CD4-positive, alpha-beta T cell (primary cell): ENCODE data around the gene MAP9. TPM values are rescaled to one million over a fixed set of nuclear protein-coding genes. Genes with fewer than 3 reads are reported as not detected.

Source experiments
- ATAC-seq: fragments of 200-7000 bp; cut with Tn5 transposase; one replicate; pipeline ENCODE4 v1.10.0; 2022; ENCODE audit warnings: mild to moderate bottlenecking; ENCODE audit not compliant: poor library complexity
- CTCF ChIA-PET: fragments of 350-600 bp; sonication (Branson Sonifier 250); formaldehyde crosslinking; loops from one replicate; lab custom pipeline; 2021; ENCODE audit warnings: antibody characterized with exemption, inconsistent platforms; lab: Charles Lee
- POLR2A ChIA-PET: fragments of 350-600 bp; sonication (Branson Sonifier 250); formaldehyde crosslinking; loops from one replicate; lab custom pipeline; 2021; ENCODE audit warnings: antibody characterized with exemption, inconsistent platforms; lab: Charles Lee
- DNase-seq, 14 experiments: peaks; one replicate each; pipeline ENCODE4 v3.0.0-alpha.2; 2013 to 2020; ENCODE audit warnings: mixed read lengths in 2 of 14
- H3K27ac ChIP-seq, 2 donors: one replicate each; pipeline versions ENCODE4 v1.5.1 to v1.7.0; 2013; ENCODE audit warnings: low read length in 2 of 2, low read depth in 1 of 2, mild to moderate bottlenecking in 1 of 2
- H3K27me3 ChIP-seq, 2 experiments: 1 replicate in 1 of 2; 2 replicates in 1 of 2; pipeline versions ENCODE4 v1.6.1 to v1.7.0; 2013; ENCODE audit warnings: low read length in 2 of 2, control low read depth in 1 of 2, mild to moderate bottlenecking in 1 of 2, moderate library complexity in 1 of 2; ENCODE audit not compliant: insufficient read depth in 2 of 2, control insufficient read depth in 1 of 2
- H3K36me3 ChIP-seq: one replicate; pipeline ENCODE4 v1.6.1; 2013; ENCODE audit warnings: low read length, control low read depth; ENCODE audit not compliant: insufficient read depth
- H3K4me1 ChIP-seq: one replicate; pipeline ENCODE4 v1.6.1; 2013; ENCODE audit warnings: low read length, control low read depth; ENCODE audit not compliant: insufficient read depth
- H3K4me3 ChIP-seq: one replicate; pipeline ENCODE4 v1.5.1; 2013; ENCODE audit warnings: mild to moderate bottlenecking, low read length, moderate library complexity
- H3K9me3 ChIP-seq, 2 experiments: 1 replicate in 1 of 2; 2 replicates in 1 of 2; pipeline versions ENCODE4 v1.6.1 to v1.7.0; 2013; ENCODE audit warnings: low read length in 2 of 2, mild to moderate bottlenecking in 2 of 2, control low read depth in 1 of 2, moderate library complexity in 1 of 2; ENCODE audit not compliant: control insufficient read depth in 1 of 2, insufficient read depth in 1 of 2
- H3K27ac Mint-ChIP-seq: one replicate; pipeline ENCODE4 v1.8.0; 2020; ENCODE audit warnings: mixed read lengths
- H3K27me3 Mint-ChIP-seq: one replicate; pipeline ENCODE4 v1.8.0; 2021; ENCODE audit warnings: mixed read lengths
- H3K36me3 Mint-ChIP-seq: one replicate; pipeline ENCODE4 v1.8.0; 2021; ENCODE audit warnings: low read depth, mixed read lengths
- H3K4me1 Mint-ChIP-seq: one replicate; pipeline ENCODE4 v1.8.0; 2021; ENCODE audit warnings: low read depth, mixed read lengths
- H3K4me3 Mint-ChIP-seq: one replicate; pipeline ENCODE4 v1.8.0; 2020; ENCODE audit warnings: mild to moderate bottlenecking, mixed read lengths
- H3K9me3 Mint-ChIP-seq: one replicate; pipeline ENCODE4 v1.8.0; 2020; ENCODE audit warnings: mixed read lengths
- intact Hi-C, 2 experiments: fragments of 100-400 bp; cut with DNase I in 1 of 2; cut with micrococcal nuclease in 1 of 2; formaldehyde crosslinking; loops; one replicate each; pipeline versions ENCODE4 v1.15.1 to v1.9.0; 2023 to 2025; cut with DNase I, micrococcal nuclease
- total RNA-seq, 174 experiments: library from RNA in 2 of 174; stranded (reverse) in 2 of 174; gene quantifications; one replicate each; pipeline ENCODE4 v1.2.3 and lab custom pipeline; 2021 to 2026
- TF ChIP-seq, protein P1 (sequence below): fragments of 200-600 bp; IDR thresholded peaks from one replicate; pipeline ENCODE4 v1.8.0; 2022; ENCODE audit warnings: antibody characterized with exemption, mild to moderate bottlenecking

Gene MAP9
- total RNA-seq, 2 experiments from 2014 or later: 15.5 to 16.5 TPM

DNA sequence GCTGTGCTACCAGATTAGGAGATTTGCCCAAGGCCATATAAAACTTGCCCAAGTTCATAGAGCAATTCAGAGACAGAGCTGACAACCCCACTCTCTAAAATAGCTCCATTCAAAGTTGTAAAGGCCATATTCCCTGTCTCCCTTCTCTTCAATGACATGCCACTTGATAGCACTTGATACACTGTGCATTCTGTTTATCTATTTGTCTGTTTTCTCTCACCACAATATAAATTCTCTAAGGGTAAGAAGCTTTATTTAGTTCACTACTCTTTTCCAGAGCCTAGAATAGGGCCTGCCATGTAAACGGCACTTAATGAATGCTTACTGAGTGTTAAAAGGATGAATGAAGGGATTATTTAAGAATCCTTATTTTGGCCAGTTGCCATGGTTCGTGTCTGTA, 24.1 kb upstream of the MAP9 start:
- no peak overlapping the region for H3K27ac ChIP-seq
- H3K36me3 Mint-ChIP-seq: no peaks in the 10 kb centered on the region
- no peaks in the 10 kb centered on the region for H3K36me3 ChIP-seq
- no peak overlapping the region for H3K27ac Mint-ChIP-seq
- no peak overlapping the region for H3K4me3 ChIP-seq
- H3K9me3 Mint-ChIP-seq: no peaks in the 10 kb centered on the region
- no peaks in the 10 kb centered on the region for H3K4me1 Mint-ChIP-seq
- H3K27me3 Mint-ChIP-seq: peaks cover 10% of the 10 kb centered on the region
- H3K27me3 ChIP-seq: no peaks in the 10 kb centered on the region
- DNase-seq: no peak
- no peaks in the 10 kb centered on the region for H3K9me3 ChIP-seq
- no peak for ATAC-seq
- no peak overlapping the region for H3K4me3 Mint-ChIP-seq
- intact Hi-C loops: no loop called here
- ChIA-PET POLR2A (no interaction called here), CTCF (no interaction called here)
- TF ChIP-seq, protein P1, sequence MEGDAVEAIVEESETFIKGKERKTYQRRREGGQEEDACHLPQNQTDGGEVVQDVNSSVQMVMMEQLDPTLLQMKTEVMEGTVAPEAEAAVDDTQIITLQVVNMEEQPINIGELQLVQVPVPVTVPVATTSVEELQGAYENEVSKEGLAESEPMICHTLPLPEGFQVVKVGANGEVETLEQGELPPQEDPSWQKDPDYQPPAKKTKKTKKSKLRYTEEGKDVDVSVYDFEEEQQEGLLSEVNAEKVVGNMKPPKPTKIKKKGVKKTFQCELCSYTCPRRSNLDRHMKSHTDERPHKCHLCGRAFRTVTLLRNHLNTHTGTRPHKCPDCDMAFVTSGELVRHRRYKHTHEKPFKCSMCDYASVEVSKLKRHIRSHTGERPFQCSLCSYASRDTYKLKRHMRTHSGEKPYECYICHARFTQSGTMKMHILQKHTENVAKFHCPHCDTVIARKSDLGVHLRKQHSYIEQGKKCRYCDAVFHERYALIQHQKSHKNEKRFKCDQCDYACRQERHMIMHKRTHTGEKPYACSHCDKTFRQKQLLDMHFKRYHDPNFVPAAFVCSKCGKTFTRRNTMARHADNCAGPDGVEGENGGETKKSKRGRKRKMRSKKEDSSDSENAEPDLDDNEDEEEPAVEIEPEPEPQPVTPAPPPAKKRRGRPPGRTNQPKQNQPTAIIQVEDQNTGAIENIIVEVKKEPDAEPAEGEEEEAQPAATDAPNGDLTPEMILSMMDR: no peak
- no peaks in the 10 kb centered on the region for H3K4me1 ChIP-seq

- TF ChIP-seq, protein P1: no peak
- Mint-ChIP-seq H3K4me3 (no peak overlapping the region), H3K9me3 (no peaks in the 10 kb centered on the region), H3K27ac (no peak overlapping the region), H3K36me3 (no peaks in the 10 kb centered on the region), H3K4me1 (no peaks in the 10 kb centered on the region), H3K27me3 (peaks cover 10% of the 10 kb centered on the region)
- ATAC-seq: no peak
- H3K4me3 ChIP-seq: no peak overlapping the region
- H3K4me1 ChIP-seq: no peaks in the 10 kb centered on the region
- intact Hi-C loops: no loop called here
- POLR2A ChIA-PET: no interaction called here
- no peaks in the 10 kb centered on the region for H3K9me3 ChIP-seq
- no peaks in the 10 kb centered on the region for H3K27me3 ChIP-seq
- CTCF ChIA-PET: interaction anchor here (0.6 kb wide), 1 partner anchor 159 kb away, joined by 3 read pairs; no protein-coding TSS in a partner anchor
- no peaks in the 10 kb centered on the region for H3K36me3 ChIP-seq
- DNase-seq: no peak
- H3K27ac ChIP-seq: no peak overlapping the region
These were observed 23.4 kb upstream of the MAP9 start for GRCh38 chr4:155399974-155400697.

GRCh38 chr4:155392481-155393184, 15.9 kb upstream of the MAP9 start:
- Histone ChIP-seq H3K36me3 (no peaks in the 10 kb centered on the region), H3K4me3 (no peak overlapping the region), H3K4me1 (no peaks in the 10 kb centered on the region), H3K27me3 (peaks cover 0 to 3% of the 10 kb centered on the region in 2 experiments), H3K27ac (no peak overlapping the region), H3K9me3 (no peaks in the 10 kb centered on the region)
- no peaks in the 10 kb centered on the region for H3K36me3 Mint-ChIP-seq
- intact Hi-C loops: no loop called here
- H3K9me3 Mint-ChIP-seq: no peaks in the 10 kb centered on the region
- H3K4me3 Mint-ChIP-seq: no peak overlapping the region
- TF ChIP-seq, protein P1: no peak
- H3K27me3 Mint-ChIP-seq: peaks cover 18% of the 10 kb centered on the region
- ATAC-seq (no peak), DNase-seq (no peak)
- ChIA-PET CTCF (no interaction called here), POLR2A (no interaction called here)
- H3K4me1 Mint-ChIP-seq: no peaks in the 10 kb centered on the region
- no peak overlapping the region for H3K27ac Mint-ChIP-seq
